A673 (cell line): ENCODE measurements around the gene PLEKHG4. TPM values are rescaled to one million over a fixed set of nuclear protein-coding genes. Genes with fewer than 3 reads are reported as not detected.

Experiments
- BruUV-seq: library from RNA; stranded (reverse); fragments of 400-500 nt; replicated peaks from 2 replicates; lab custom pipeline; 2021; lab: Mats Ljungman, UMichigan
- CTCF ChIA-PET: fragments of 300-600 bp; sonication (Branson Sonifier 250); formaldehyde crosslinking; loops from one replicate; lab custom pipeline; 2022; ENCODE audit warnings: antibody characterized with exemption; lab: Charles Lee
- POLR2A ChIA-PET: fragments of 300-600 bp; sonication (Branson Sonifier 250); formaldehyde crosslinking; loops from one replicate; lab custom pipeline; 2022; ENCODE audit warnings: antibody characterized with exemption; ENCODE audit not compliant: low non-redundant PET; lab: Charles Lee
- DNase-seq: peaks from one replicate; pipeline ENCODE4 v3.0.0-alpha.2; 2015; ENCODE audit warnings: low spot score
- H3K27ac ChIP-seq: fragments of 200-600 bp; sonication (generic); 2 replicates; pipeline ENCODE4 v1.5.1; 2016; ENCODE audit warnings: mixed run types, low read depth, mild to moderate bottlenecking, mixed read lengths, antibody characterized with exemption, low read length; ENCODE audit not compliant: poor library complexity, severe bottlenecking
- H3K27me3 ChIP-seq: fragments of 200-600 bp; sonication (generic); replicated peaks from 2 replicates; pipeline ENCODE4 v1.6.1; 2017; ENCODE audit warnings: mixed run types, low read depth, mild to moderate bottlenecking, mixed read lengths, antibody characterized with exemption, low read length; ENCODE audit not compliant: insufficient read depth, poor library complexity
- H3K36me3 ChIP-seq: fragments of 200-600 bp; sonication (generic); 2 replicates; pipeline ENCODE4 v1.6.1; 2016; ENCODE audit warnings: mixed run types, mild to moderate bottlenecking, mixed read lengths, antibody characterized with exemption, low read length; ENCODE audit not compliant: insufficient read depth, poor library complexity, severe bottlenecking
- H3K4me1 ChIP-seq: fragments of 200-600 bp; sonication (generic); 2 replicates; pipeline ENCODE4 v1.6.1; 2017; ENCODE audit warnings: mixed run types, mild to moderate bottlenecking, mixed read lengths, antibody characterized with exemption, low read length; ENCODE audit not compliant: insufficient read depth, poor library complexity, severe bottlenecking
- H3K4me3 ChIP-seq: fragments of 200-600 bp; sonication (generic); 2 replicates; pipeline ENCODE4 v1.5.1; 2016; ENCODE audit warnings: low read depth, mixed run types, mild to moderate bottlenecking, mixed read lengths, low read length; ENCODE audit not compliant: poor library complexity, severe bottlenecking
- H3K9me3 ChIP-seq: fragments of 200-600 bp; sonication (generic); 2 replicates; pipeline ENCODE4 v1.6.1; 2016; ENCODE audit warnings: mixed run types, low read depth, mild to moderate bottlenecking, mixed read lengths, antibody characterized with exemption, low read length; ENCODE audit not compliant: poor library complexity, severe bottlenecking
- EZH2 ChIP-seq: fragments of 200-600 bp; sonication (generic); IDR thresholded peaks from 2 replicates; pipeline ENCODE4 v1.6.1; 2017; ENCODE audit warnings: borderline replicate concordance, low read depth, mild to moderate bottlenecking, mixed read lengths, antibody characterized with exemption, low read length; ENCODE audit not compliant: poor library complexity, severe bottlenecking
- intact Hi-C: fragments of 100-400 bp; cut with micrococcal nuclease; formaldehyde crosslinking; loops from one replicate; pipeline ENCODE4 v1.10.0; 2022; ENCODE audit not compliant: unreplicated experiment
- total RNA-seq: library from RNA; stranded (reverse); gene quantifications from 2 replicates; pipeline ENCODE4 v1.2.3, GENCODE V29; 2021
- TF ChIP-seq, protein P1 (sequence below): fragments of 300-800, 200-600 bp; sonication (generic); conservative IDR thresholded peaks from 2 replicates; pipeline ENCODE4 v1.5.1; 2017; ENCODE audit warnings: low read depth, mild to moderate bottlenecking, antibody characterized with exemption, low read length, moderate library complexity, mixed read lengths

The PLEKHG4 gene
- total RNA-seq, 1 experiment from 2014 or later, result 5.8 TPM

DNA sequence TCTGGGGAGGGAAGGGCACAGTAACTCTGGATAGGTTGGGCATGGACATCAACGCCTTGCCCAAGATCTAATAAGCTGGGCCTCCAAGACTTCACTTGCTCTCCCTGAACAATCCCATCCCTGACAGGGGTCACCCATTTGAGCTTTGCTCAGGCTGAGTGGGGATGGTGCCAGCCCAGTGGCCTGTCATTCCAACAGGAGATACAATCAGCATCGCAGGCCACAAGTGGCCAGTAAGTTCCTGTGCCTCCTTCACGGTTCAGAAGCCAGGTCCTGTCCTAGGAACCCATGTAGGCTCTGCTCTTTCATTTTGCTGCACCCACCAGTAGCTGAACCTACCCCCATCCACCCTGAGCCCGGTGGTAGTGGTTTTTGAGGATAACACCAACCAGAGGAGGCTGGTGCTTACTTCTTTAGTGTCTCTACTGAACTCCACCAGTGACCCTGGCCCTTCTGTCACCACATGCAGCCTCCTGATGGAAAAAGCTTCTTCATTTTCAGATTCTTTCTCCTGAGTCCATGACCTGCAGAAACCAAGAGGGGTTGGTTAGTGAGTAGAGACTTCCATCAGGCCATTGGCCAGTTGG is 14.9 kb downstream of the PLEKHG4 start:
- Histone ChIP-seq H3K4me1 (no peaks in the 10 kb centered on the region), H3K27me3 (no peaks in the 10 kb centered on the region), H3K36me3 (no peaks in the 10 kb centered on the region), H3K9me3 (no peaks in the 10 kb centered on the region), H3K4me3 (no peak overlapping the region), H3K27ac (no peak overlapping the region)
- TF ChIP-seq, protein P1, sequence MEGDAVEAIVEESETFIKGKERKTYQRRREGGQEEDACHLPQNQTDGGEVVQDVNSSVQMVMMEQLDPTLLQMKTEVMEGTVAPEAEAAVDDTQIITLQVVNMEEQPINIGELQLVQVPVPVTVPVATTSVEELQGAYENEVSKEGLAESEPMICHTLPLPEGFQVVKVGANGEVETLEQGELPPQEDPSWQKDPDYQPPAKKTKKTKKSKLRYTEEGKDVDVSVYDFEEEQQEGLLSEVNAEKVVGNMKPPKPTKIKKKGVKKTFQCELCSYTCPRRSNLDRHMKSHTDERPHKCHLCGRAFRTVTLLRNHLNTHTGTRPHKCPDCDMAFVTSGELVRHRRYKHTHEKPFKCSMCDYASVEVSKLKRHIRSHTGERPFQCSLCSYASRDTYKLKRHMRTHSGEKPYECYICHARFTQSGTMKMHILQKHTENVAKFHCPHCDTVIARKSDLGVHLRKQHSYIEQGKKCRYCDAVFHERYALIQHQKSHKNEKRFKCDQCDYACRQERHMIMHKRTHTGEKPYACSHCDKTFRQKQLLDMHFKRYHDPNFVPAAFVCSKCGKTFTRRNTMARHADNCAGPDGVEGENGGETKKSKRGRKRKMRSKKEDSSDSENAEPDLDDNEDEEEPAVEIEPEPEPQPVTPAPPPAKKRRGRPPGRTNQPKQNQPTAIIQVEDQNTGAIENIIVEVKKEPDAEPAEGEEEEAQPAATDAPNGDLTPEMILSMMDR, result no peak
- no peak for TF ChIP-seq EZH2
- CTCF ChIA-PET, result no interaction called here
- no TSS peak for BruUV-seq
- no peak for DNase-seq
- intact Hi-C loops, result no loop called here
- POLR2A ChIA-PET, result no interaction called here

DNA sequence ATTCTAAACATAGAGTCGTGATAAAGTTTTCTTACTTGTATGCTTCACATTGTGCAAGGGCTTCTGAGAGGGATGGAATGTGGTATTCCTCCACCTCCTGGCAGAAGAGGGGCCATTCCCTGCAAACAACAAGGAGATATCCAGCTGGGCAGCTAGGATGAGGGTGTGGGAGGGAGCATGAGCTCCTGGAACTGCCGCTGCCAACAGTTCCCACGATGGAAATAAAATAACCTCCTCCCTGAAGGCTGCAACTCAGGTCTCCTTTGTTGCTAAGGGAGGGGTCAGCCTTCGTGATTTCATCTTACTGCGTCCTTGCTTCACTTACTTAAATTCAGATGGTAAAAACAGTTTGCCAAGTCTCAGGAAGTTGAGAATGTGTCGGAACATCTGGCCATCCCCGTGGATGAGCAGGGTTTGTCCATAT is 15.6 kb downstream of the PLEKHG4 start:
- Histone ChIP-seq H3K4me3 (no peak overlapping the region), H3K27me3 (no peaks in the 10 kb centered on the region), H3K9me3 (no peaks in the 10 kb centered on the region), H3K4me1 (no peaks in the 10 kb centered on the region), H3K27ac (no peak overlapping the region), H3K36me3 (no peaks in the 10 kb centered on the region)
- no peak for DNase-seq
- TF ChIP-seq, protein P1, result no peak
- no peak for TF ChIP-seq EZH2
- POLR2A ChIA-PET, result no interaction called here
- intact Hi-C loops, result no loop called here
- BruUV-seq, result no TSS peak
- CTCF ChIA-PET, result no interaction called here

DNA sequence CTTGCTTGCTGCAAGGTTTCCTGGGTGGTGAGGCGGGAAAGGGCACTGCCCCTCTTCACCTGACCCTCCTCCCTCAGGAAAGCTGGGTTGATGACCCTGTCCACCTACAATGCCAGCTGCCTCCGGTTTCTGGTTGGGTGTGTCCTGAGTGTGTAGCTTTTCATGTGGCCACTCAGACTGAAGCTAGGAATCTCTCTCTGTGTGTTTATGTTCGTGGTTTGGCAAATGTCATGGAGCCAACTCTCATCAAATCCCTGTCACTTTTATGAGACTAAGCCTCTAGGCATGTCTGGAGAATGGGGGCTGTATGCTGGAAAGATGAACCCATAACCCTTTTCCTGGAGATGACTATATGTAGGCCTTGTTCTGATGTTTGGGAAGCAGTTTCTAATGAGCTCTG is 17.1 kb downstream of the PLEKHG4 start:
- TF ChIP-seq EZH2, result no peak
- TF ChIP-seq, protein P1, result no peak
- H3K36me3 ChIP-seq, result no peaks in the 10 kb centered on the region
- H3K27ac ChIP-seq, result no peak overlapping the region
- H3K4me1 ChIP-seq, result no peaks in the 10 kb centered on the region
- no peaks in the 10 kb centered on the region for H3K9me3 ChIP-seq
- intact Hi-C loops, result no loop called here
- POLR2A ChIA-PET, result no interaction called here
- H3K27me3 ChIP-seq, result no peaks in the 10 kb centered on the region
- CTCF ChIA-PET, result interaction anchor here (0.9 kb wide), 1 partner anchor 36 kb away, joined by 3 read pairs; no protein-coding TSS in a partner anchor
- no peak overlapping the region for H3K4me3 ChIP-seq
- BruUV-seq, result no TSS peak
- no peak for DNase-seq
